Epithelial cell of prostate (primary cell): ENCODE measurements around the gene IL17B.
A peak's percentile ranks its signal among the peaks of the same experiment; 100 is the strongest.

ENCODE experiments used
- DNase-seq: peaks from one replicate; pipeline ENCODE4 v3.0.0-alpha.2; 2011; ENCODE audit warnings: low read depth, low spot score
- H3K27ac ChIP-seq: fragments of 450-650 bp; 2 replicates; pipeline ENCODE4 v1.5.1; 2017; ENCODE audit warnings: mild to moderate bottlenecking

IL17B gene

GRCh38 chr5:149363936-149364335, 15.2 kb downstream of the IL17B start:
- no peak overlapping the region for H3K27ac ChIP-seq
- no peak for DNase-seq

GRCh38 chr5:149363358-149363757, 15.7 kb downstream of the IL17B start:
- no peak overlapping the region for H3K27ac ChIP-seq
- DNase-seq: no peak

GRCh38 chr5:149362541-149362940, 16.6 kb downstream of the IL17B start:
- DNase-seq: no peak
- H3K27ac ChIP-seq: no peak overlapping the region

GRCh38 chr5:149360272-149360671, 18.8 kb downstream of the IL17B start:
- no peak for DNase-seq

GRCh38 chr5:149358868-149359495, 20.1 kb downstream of the IL17B start:
- no peak overlapping the region for H3K27ac ChIP-seq
- DNase-seq: no peak

More at GRCh38 chr5:149360272-149360671, 18.8 kb downstream of the IL17B start:
- H3K27ac ChIP-seq: no peak overlapping the region

- H3K27ac ChIP-seq: no peak overlapping the region
- DNase-seq: no peak
Measured at GRCh38 chr5:149358294-149358651, 20.8 kb downstream of the IL17B start.

GRCh38 chr5:149357370-149358293, 21.5 kb downstream of the IL17B start, which contains the start of gene PCYOX1L:
PCYOX1L (plus strand) TSS chr5:149358046; CDS start chr5:149358069, 23 bp downstream.
- H3K27ac ChIP-seq: peak within 1 kb of the TSS; percentile 61
- DNase-seq: peak; percentile 90

- peak overlapping the region; percentile 61 for H3K27ac ChIP-seq
- DNase-seq: no peak
Measured at GRCh38 chr5:149356391-149356790, 22.7 kb downstream of the IL17B start.

- peak; percentile 40 for DNase-seq
- peak overlapping the region; percentile 61 for H3K27ac ChIP-seq
Measured at GRCh38 chr5:149355688-149356087, 23.4 kb downstream of the IL17B start.

- H3K27ac ChIP-seq: peak overlapping the region; percentile 61
- no peak for DNase-seq
Measured at GRCh38 chr5:149353911-149354310, 25.2 kb downstream of the IL17B start.

GRCh38 chr5:149352169-149352568, 26.9 kb downstream of the IL17B start:
- DNase-seq: no peak
- no peak overlapping the region for H3K27ac ChIP-seq

GRCh38 chr5:149349382-149349781, 29.7 kb downstream of the IL17B start:
- DNase-seq: no peak
- H3K27ac ChIP-seq: peak overlapping the region; percentile 81

GRCh38 chr5:149348518-149348917, 30.6 kb downstream of the IL17B start:
- H3K27ac ChIP-seq: peak overlapping the region; percentile 81
- DNase-seq: no peak

GRCh38 chr5:149345892-149346222, 33.2 kb downstream of the IL17B start:
- peak overlapping the region; percentile 81 for H3K27ac ChIP-seq
- no peak for DNase-seq

GRCh38 chr5:149345147-149345891, 33.8 kb downstream of the IL17B start, which contains the start of gene GRPEL2:
GRPEL2 (plus strand) TSS chr5:149345499; CDS start chr5:149345540, 41 bp downstream.
- DNase-seq: peak; percentile 88
- peak within 1 kb of the TSS; percentile 81 for H3K27ac ChIP-seq

GRCh38 chr5:149344151-149344550, 34.9 kb downstream of the IL17B start:
- DNase-seq: no peak
- peak overlapping the region; percentile 81 for H3K27ac ChIP-seq

GRCh38 chr5:149341876-149342275, 37.2 kb downstream of the IL17B start:
- DNase-seq: no peak
- H3K27ac ChIP-seq: no peak overlapping the region

GRCh38 chr5:149340920-149341319, 38.2 kb downstream of the IL17B start:
- DNase-seq: no peak
- H3K27ac ChIP-seq: no peak overlapping the region

GRCh38 chr5:149338364-149338763, 40.7 kb downstream of the IL17B start:
- H3K27ac ChIP-seq: peak overlapping the region; percentile 46
- DNase-seq: no peak

- no peak for DNase-seq
- H3K27ac ChIP-seq: peak overlapping the region; percentile 46
Measured at GRCh38 chr5:149337736-149338135, 41.4 kb downstream of the IL17B start.
